Stimulated activated CD4-positive, alpha-beta T cell treated with anti-CD3 and anti-CD28 coated beads, Interleukin-12 subunit alpha, Interleukin-12 subunit beta, amount 100 ng/mL, for 4 hours (primary cell): ENCODE measurements around the gene KRTAP10-11.
"Not testable (repeated sequence)": the region's sequence is repeated elsewhere in the genome, so short reads cannot be mapped to it uniquely, and the experiment has no call there.

ENCODE experiments used
- DNase-seq: peaks from one replicate; pipeline ENCODE4 v3.0.0-alpha.2; 2020

KRTAP10-11 gene

GRCh38 chr21:44670642-44671432 lies 24.6 kb downstream of the KRTAP10-11 start:
- no peak for DNase-seq

GRCh38 chr21:44671911-44672310 lies 25.7 kb downstream of the KRTAP10-11 start:
- DNase-seq = no peak

GRCh38 chr21:44677881-44678280 lies 31.7 kb downstream of the KRTAP10-11 start:
- no peak for DNase-seq

GRCh38 chr21:44681152-44681551 lies 34.9 kb downstream of the KRTAP10-11 start:
- no peak for DNase-seq

- DNase-seq = no peak
Measured at GRCh38 chr21:44681861-44682579, 35.8 kb downstream of the KRTAP10-11 start, which contains the start of gene KRTAP12-1. TSS of gene KRTAP12-1 (minus strand) at chr21:44682163. CDS start at chr21:44682123, 40 bp downstream.

GRCh38 chr21:44682580-44683151 lies 36.5 kb downstream of the KRTAP10-11 start:
- no peak for DNase-seq

GRCh38 chr21:44684077-44684476 lies 37.9 kb downstream of the KRTAP10-11 start:
- no peak for DNase-seq

- DNase-seq = no peak
Measured at GRCh38 chr21:44684483-44684882, 38.3 kb downstream of the KRTAP10-11 start.

- DNase-seq = not testable (repeated sequence)
Measured at GRCh38 chr21:44685050-44685449, 38.8 kb downstream of the KRTAP10-11 start.

GRCh38 chr21:44686000-44686781 lies 40.0 kb downstream of the KRTAP10-11 start:
- no peak for DNase-seq

GRCh38 chr21:44686843-44687561 lies 40.8 kb downstream of the KRTAP10-11 start:
- no peak for DNase-seq

- no peak for DNase-seq
Measured at GRCh38 chr21:44687671-44688070, 41.5 kb downstream of the KRTAP10-11 start.

- not testable (repeated sequence) for DNase-seq
Measured at GRCh38 chr21:44689740-44690139, 43.5 kb downstream of the KRTAP10-11 start.

GRCh38 chr21:44691686-44692085 lies 45.5 kb downstream of the KRTAP10-11 start:
- DNase-seq = no peak

GRCh38 chr21:44692798-44693512 lies 46.7 kb downstream of the KRTAP10-11 start:
- DNase-seq = no peak

GRCh38 chr21:44694776-44695175 lies 48.6 kb downstream of the KRTAP10-11 start:
- no peak for DNase-seq

GRCh38 chr21:44695184-44695583 lies 49.0 kb downstream of the KRTAP10-11 start:
- DNase-seq = no peak

- no peak for DNase-seq
Measured at GRCh38 chr21:44695641-44696040, 49.4 kb downstream of the KRTAP10-11 start.

- no peak for DNase-seq
Measured at GRCh38 chr21:44696572-44696971, 50.4 kb downstream of the KRTAP10-11 start.
